NCI-H146 (cell line): ENCODE results near the gene PHC2.
A peak's percentile ranks its signal among the peaks of the same experiment; 100 is the strongest.

Experiments
- DNase-seq: peaks from one replicate; lab custom pipeline; 2025; lab: John Stamatoyannopoulos, UW

PHC2 gene

GRCh38 chr1:33369764-33370163 is 61.1 kb downstream of the PHC2 start:
- DNase-seq = no peak

- DNase-seq = no peak
These were observed 61.8 kb downstream of the PHC2 start for GRCh38 chr1:33369081-33369480.

GRCh38 chr1:33368431-33368830 is 62.5 kb downstream of the PHC2 start:
- no peak for DNase-seq

- peak; percentile 53 for DNase-seq
These were observed 63.1 kb downstream of the PHC2 start for GRCh38 chr1:33367485-33368405.

GRCh38 chr1:33366762-33367484 is 64.0 kb downstream of the PHC2 start:
- DNase-seq = no peak

- DNase-seq = no peak
These were observed 65.3 kb downstream of the PHC2 start for GRCh38 chr1:33365560-33365997.

- no peak for DNase-seq
These were observed 66.4 kb downstream of the PHC2 start for GRCh38 chr1:33364565-33364918.

- DNase-seq = peak; percentile 44
These were observed 67.4 kb downstream of the PHC2 start for GRCh38 chr1:33363470-33363861.

- no peak for DNase-seq
These were observed 67.9 kb downstream of the PHC2 start for GRCh38 chr1:33363021-33363420.

- DNase-seq = no peak
These were observed 69.2 kb downstream of the PHC2 start for GRCh38 chr1:33361532-33362235.

GRCh38 chr1:33360367-33360766 is 70.5 kb downstream of the PHC2 start:
- no peak for DNase-seq

- no peak for DNase-seq
These were observed 71.0 kb downstream of the PHC2 start for GRCh38 chr1:33359931-33360330.

GRCh38 chr1:33358795-33359503 is 71.9 kb downstream of the PHC2 start:
- no peak for DNase-seq

- DNase-seq = no peak
These were observed 72.6 kb downstream of the PHC2 start for GRCh38 chr1:33358114-33358794.

- DNase-seq = no peak
These were observed 73.8 kb downstream of the PHC2 start for GRCh38 chr1:33357099-33357498.

- DNase-seq = no peak
These were observed 76.1 kb downstream of the PHC2 start for GRCh38 chr1:33354707-33355316.

GRCh38 chr1:33353531-33353930 is 77.4 kb downstream of the PHC2 start:
- no peak for DNase-seq

GRCh38 chr1:33351281-33351660 is 79.6 kb downstream of the PHC2 start:
- DNase-seq = no peak

GRCh38 chr1:33350611-33351280 is 80.1 kb downstream of the PHC2 start:
- no peak for DNase-seq
